GM12878 (cell line): ENCODE data around the gene FRK. TPM values are rescaled to one million over a fixed set of nuclear protein-coding genes. Genes with fewer than 3 reads are reported as not detected.

Source experiments
- BCLAF1 ChIP-seq: fragments of 450-650 bp; IDR thresholded peaks from 2 replicates; pipeline ENCODE4 v1.6.1; 2017; ENCODE audit warnings: antibody characterized with exemption, mild to moderate bottlenecking, moderate library complexity
- CREB1 ChIP-seq: IDR thresholded peaks from 2 replicates; pipeline ENCODE4 v1.6.1; 2012; ENCODE audit warnings: low read depth, mild to moderate bottlenecking, inconsistent platforms
- CREM ChIP-seq: IDR thresholded peaks from 2 replicates; pipeline ENCODE4 v1.6.1; 2014; ENCODE audit warnings: antibody characterized with exemption, low read depth
- CTCF ChIP-seq, 3 experiments: IDR thresholded peaks in 2 of 3; conservative IDR thresholded peaks in 1 of 3; 2 replicates each; pipeline ENCODE4 v1.5.1; 2011; ENCODE audit warnings: low read depth in 3 of 3, low read length in 3 of 3, mild to moderate bottlenecking in 3 of 3, control low read depth in 2 of 3, moderate library complexity in 2 of 3, inconsistent platforms in 1 of 3, mixed read lengths in 1 of 3; ENCODE audit not compliant: control insufficient read depth in 2 of 3, insufficient read depth in 1 of 3; ENCODE audit errors: extremely low read depth in 1 of 3
- ESRRA ChIP-seq: IDR thresholded peaks from 2 replicates; pipeline ENCODE4 v1.6.1; 2012; ENCODE audit warnings: mild to moderate bottlenecking, low read length, improper control_type of control experiment
- FOS ChIP-seq: IDR thresholded peaks from 3 replicates; pipeline ENCODE4 v1.6.1; 2011; ENCODE audit warnings: borderline replicate concordance; ENCODE audit not compliant: insufficient read length; ENCODE audit errors: extremely low read depth
- IRF4 ChIP-seq: IDR thresholded peaks from 2 replicates; pipeline ENCODE4 v1.6.1; 2011; ENCODE audit warnings: low read depth, low read length
- JUND ChIP-seq: IDR thresholded peaks from 2 replicates; pipeline ENCODE4 v1.6.1; 2012; ENCODE audit warnings: low read depth, mild to moderate bottlenecking, low read length, improper control_type of control experiment, moderate library complexity
- KLF5 ChIP-seq: fragments of 450-650 bp; IDR thresholded peaks from 2 replicates; pipeline ENCODE4 v1.6.1; 2014; ENCODE audit warnings: mild to moderate bottlenecking; ENCODE audit not compliant: partially characterized antibody
- MTA2 ChIP-seq: fragments of 450-650 bp; IDR thresholded peaks from 2 replicates; pipeline ENCODE4 v1.6.1; 2016; ENCODE audit warnings: low read depth, mild to moderate bottlenecking, moderate library complexity
- NKRF ChIP-seq: fragments of 450-650 bp; conservative IDR thresholded peaks from 2 replicates; pipeline ENCODE4 v1.6.1; 2017; ENCODE audit warnings: mild to moderate bottlenecking, moderate library complexity
- NR2F1 ChIP-seq: fragments of 450-650 bp; conservative IDR thresholded peaks from 2 replicates; pipeline ENCODE4 v1.6.1; 2017; ENCODE audit warnings: mild to moderate bottlenecking
- POU2F2 ChIP-seq: IDR thresholded peaks from 3 replicates; pipeline ENCODE4 v1.6.1; 2011; ENCODE audit warnings: low read depth, mild to moderate bottlenecking, low read length, borderline replicate concordance
- RB1 ChIP-seq: fragments of 450-650 bp; formaldehyde crosslinking; IDR thresholded peaks from 2 replicates; pipeline ENCODE4 v1.6.1; 2017; ENCODE audit warnings: mild to moderate bottlenecking, borderline replicate concordance
- RUNX3 ChIP-seq: IDR thresholded peaks from 2 replicates; pipeline ENCODE4 v1.6.1; 2012; ENCODE audit warnings: low read length, inconsistent platforms
- SIN3A ChIP-seq: IDR thresholded peaks from 2 replicates; pipeline ENCODE4 v1.6.1; 2012; ENCODE audit warnings: low read depth, low read length, improper control_type of control experiment
- SIX5 ChIP-seq: IDR thresholded peaks from 2 replicates; pipeline ENCODE4 v1.6.1; 2011; ENCODE audit warnings: mild to moderate bottlenecking, low read depth, low read length, moderate library complexity; ENCODE audit not compliant: severe bottlenecking
- SKIL ChIP-seq: fragments of 450-650 bp; IDR thresholded peaks from 2 replicates; pipeline ENCODE4 v1.6.1; 2017; ENCODE audit warnings: mild to moderate bottlenecking, low read depth, inconsistent platforms; ENCODE audit not compliant: poor library complexity, severe bottlenecking
- STAT3 ChIP-seq: IDR thresholded peaks from 2 replicates; pipeline ENCODE4 v1.6.1; 2011; ENCODE audit warnings: low read depth, low read length, improper control_type of control experiment
- TBL1XR1 ChIP-seq: IDR thresholded peaks from 2 replicates; pipeline ENCODE4 v1.6.1; 2012; ENCODE audit warnings: low read depth, low read length, improper control_type of control experiment
- WRNIP1 ChIP-seq: IDR thresholded peaks from 2 replicates; pipeline ENCODE4 v1.6.1; 2011; ENCODE audit warnings: low read depth, low read length, improper control_type of control experiment, borderline replicate concordance
- ZNF384 ChIP-seq: IDR thresholded peaks from 2 replicates; pipeline ENCODE4 v1.6.1; 2012; ENCODE audit warnings: low read depth, mild to moderate bottlenecking, low read length, improper control_type of control experiment, borderline replicate concordance
- ZSCAN29 ChIP-seq: fragments of 450-650 bp; IDR thresholded peaks from 2 replicates; pipeline ENCODE4 v1.6.1; 2017; ENCODE audit warnings: mild to moderate bottlenecking, moderate library complexity
- polyA plus RNA-seq, 11 experiments: library from polyadenylated mRNA; depleted of rRNA in 4 of 11; unstranded in 6 of 11; stranded (reverse) in 5 of 11; fragments of >200 nt; fragmentation: Nextera tagmentation in 4 of 11; fragmentation: Illumina TruSeq in 1 of 11; extraction: Ambion mirVana in 4 of 11; extraction: Trizol in 1 of 11; gene quantifications; 1 replicate in 1 of 11; 2 replicates in 10 of 11; pipeline versions ENCODE4 v1.2.1 to v1.2.3, GENCODE V29; 2011 to 2016; ENCODE audit warnings: inconsistent platforms in 2 of 11, missing spikeins in 2 of 11, low read depth in 1 of 11
- total RNA-seq, 4 experiments: library from RNA; depleted of rRNA in 3 of 4; stranded (reverse); fragments of >200 nt in 3 of 4; fragmentation: Illumina TruSeq in 1 of 4; extraction: Trizol in 1 of 4; gene quantifications; 2 replicates each; pipeline versions ENCODE4 v1.2.1 to v1.2.3, GENCODE V29; 2013 to 2021

Gene FRK
- total and polyA plus RNA-seq, 10 of the 15 experiments (the other 5 are each of a cell fraction or from before 2014, with no cell fraction given) = 0.29 to 2.4 (median 1.2) TPM

- TF ChIP-seq SKIL (peak; percentile 70), CREB1 (peak; percentile 81), RUNX3 (peak; percentile 85), MTA2 (peak; percentile 90), RB1 (no peak), IRF4 (0 out of 2 replicates have a peak, but pooled peaks have one; percentile 17), ZNF384 (peak; percentile 48; the same call in 1 of the 2 replicates), NR2F1 (no peak), KLF5 (peak; percentile 50), FOS (no peak), ZSCAN29 (no peak), ESRRA (no peak; the same call in 1 of the 2 replicates), CTCF (IDR thresholded peaks at IDR 0.05 in 2 of 3, conservative IDR thresholded peaks at IDR 0.05 in 1 of 3; ENCODE audit: control insufficient read depth in 2 of 3, extremely low read depth in 1 of 3, insufficient read depth in 1 of 3, low read depth in 3 of 3, low read length in 3 of 3) (no peak), SIX5 (no peak), SIN3A (no peak), TBL1XR1 (no peak), CREM (peak; percentile 56; the same call in 1 of the 2 replicates), BCLAF1 (no peak), NKRF (no peak), WRNIP1 (no peak), JUND (no peak), POU2F2 (no peak), STAT3 (peak; percentile 63; the same call in 1 of the 2 replicates)
Measured at GRCh38 chr6:115891111-115891669, 169.5 kb downstream of the FRK start (continued).
